BE2C (cell line): ENCODE data around the gene IRGC.
A peak's percentile ranks its signal among the peaks of the same experiment; 100 is the strongest.

ENCODE experiments used
- DNase-seq: peaks from one replicate; pipeline ENCODE4 v3.0.0-alpha.2; 2020
- H3K27me3 ChIP-seq: fragments of 250-450 bp; sonication (Bioruptor Pico); 2 replicates; pipeline ENCODE4 v1.5.1; 2020; ENCODE audit warnings: mild to moderate bottlenecking
- H3K36me3 ChIP-seq: fragments of 250-450 bp; sonication (Bioruptor Pico); 2 replicates; pipeline ENCODE4 v1.5.1; 2020; ENCODE audit warnings: mild to moderate bottlenecking
- H3K4me1 ChIP-seq: fragments of 250-450 bp; sonication (Bioruptor Pico); 2 replicates; pipeline ENCODE4 v1.5.1; 2020
- H3K4me3 ChIP-seq: 2 replicates; pipeline ENCODE4 v1.5.1; 2011; ENCODE audit warnings: low read depth, low read length
- H3K9me3 ChIP-seq: fragments of 250-450 bp; sonication (Bioruptor Pico); 2 replicates; pipeline ENCODE4 v1.5.1; 2020
- CTCF ChIP-seq: IDR thresholded peaks from 2 replicates; pipeline ENCODE4 v1.5.1; 2012; ENCODE audit warnings: mild to moderate bottlenecking, low read depth, low read length

Gene IRGC

GRCh38 chr19:43718627-43719377 is 2.9 kb downstream of the IRGC start:
- Histone ChIP-seq H3K4me3 (no peak overlapping the region), H3K9me3 (no peaks in the 10 kb centered on the region), H3K36me3 (no peaks in the 10 kb centered on the region), H3K27me3 (no peaks in the 10 kb centered on the region), H3K4me1 (no peaks in the 10 kb centered on the region)
- no peak for DNase-seq
- TF ChIP-seq CTCF: no peak

GRCh38 chr19:43719378-43719868 is 3.5 kb downstream of the IRGC start:
- Histone ChIP-seq H3K9me3 (no peaks in the 10 kb centered on the region), H3K27me3 (no peaks in the 10 kb centered on the region), H3K4me3 (no peak overlapping the region), H3K36me3 (no peaks in the 10 kb centered on the region), H3K4me1 (no peaks in the 10 kb centered on the region)
- TF ChIP-seq CTCF: no peak
- DNase-seq: no peak

- TF ChIP-seq CTCF: no peak
- H3K9me3 ChIP-seq: no peaks in the 10 kb centered on the region
- no peaks in the 10 kb centered on the region for H3K4me1 ChIP-seq
These were observed 4.0 kb downstream of the IRGC start for GRCh38 chr19:43719918-43720317.

GRCh38 chr19:43720936-43721335 is 5.1 kb downstream of the IRGC start:
- H3K27me3 ChIP-seq: no peaks in the 10 kb centered on the region
- H3K4me1 ChIP-seq: no peaks in the 10 kb centered on the region
- DNase-seq: no peak
- no peaks in the 10 kb centered on the region for H3K36me3 ChIP-seq
- TF ChIP-seq CTCF: no peak
- H3K4me3 ChIP-seq: no peak overlapping the region
- no peaks in the 10 kb centered on the region for H3K9me3 ChIP-seq

More at GRCh38 chr19:43719918-43720317, 4.0 kb downstream of the IRGC start:
- Histone ChIP-seq H3K27me3 (no peaks in the 10 kb centered on the region), H3K4me3 (no peak overlapping the region), H3K36me3 (no peaks in the 10 kb centered on the region)
- DNase-seq: no peak

- no peak for DNase-seq
- no peak for TF ChIP-seq CTCF
- Histone ChIP-seq H3K27me3 (no peaks in the 10 kb centered on the region), H3K4me1 (no peaks in the 10 kb centered on the region), H3K9me3 (no peaks in the 10 kb centered on the region), H3K4me3 (no peak overlapping the region), H3K36me3 (no peaks in the 10 kb centered on the region)
These were observed 5.7 kb downstream of the IRGC start for GRCh38 chr19:43721469-43722048.

- no peaks in the 10 kb centered on the region for H3K27me3 ChIP-seq
- TF ChIP-seq CTCF: 0 out of 2 replicates have a peak, but pooled peaks have one; percentile 4
- no peak overlapping the region for H3K4me3 ChIP-seq
- H3K36me3 ChIP-seq: peaks cover 1% of the 10 kb centered on the region; the same call in 1 of the 2 replicates
- no peaks in the 10 kb centered on the region for H3K4me1 ChIP-seq
- no peak for DNase-seq
- no peaks in the 10 kb centered on the region for H3K9me3 ChIP-seq
These were observed 7.7 kb downstream of the IRGC start for GRCh38 chr19:43723588-43723987.
